Superior temporal gyrus (tissue), 1 donor: ENCODE measurements around the gene NEDD4.

Experiments
- DNase-seq: peaks from one replicate; pipeline ENCODE4 v3.0.0-alpha.2; 2016; ENCODE audit errors: extremely low spot score

Gene NEDD4

GRCh38 chr15:55784286-55784685 lies 209.1 kb downstream of the NEDD4 start:
- DNase-seq = no peak

DNA sequence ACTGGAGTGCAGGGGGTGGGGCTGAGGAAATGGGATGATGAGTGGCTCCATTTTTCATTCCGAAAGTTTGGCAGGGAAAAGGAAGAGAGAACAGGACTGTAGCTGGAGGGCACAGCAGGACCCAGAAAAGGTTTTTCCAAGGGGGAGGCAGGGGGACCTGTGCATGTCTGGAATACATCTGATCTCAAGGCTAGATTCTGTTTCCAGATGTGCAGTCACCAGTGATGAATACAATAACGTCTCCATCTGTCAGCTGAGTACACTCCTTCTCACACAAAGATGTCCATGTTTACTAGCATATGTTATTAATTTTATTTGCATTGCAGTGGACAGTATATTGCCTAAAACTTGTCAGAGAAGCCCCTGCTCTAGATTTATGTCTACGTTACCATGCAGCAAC lies 210.5 kb downstream of the NEDD4 start:
- no peak for DNase-seq

DNA sequence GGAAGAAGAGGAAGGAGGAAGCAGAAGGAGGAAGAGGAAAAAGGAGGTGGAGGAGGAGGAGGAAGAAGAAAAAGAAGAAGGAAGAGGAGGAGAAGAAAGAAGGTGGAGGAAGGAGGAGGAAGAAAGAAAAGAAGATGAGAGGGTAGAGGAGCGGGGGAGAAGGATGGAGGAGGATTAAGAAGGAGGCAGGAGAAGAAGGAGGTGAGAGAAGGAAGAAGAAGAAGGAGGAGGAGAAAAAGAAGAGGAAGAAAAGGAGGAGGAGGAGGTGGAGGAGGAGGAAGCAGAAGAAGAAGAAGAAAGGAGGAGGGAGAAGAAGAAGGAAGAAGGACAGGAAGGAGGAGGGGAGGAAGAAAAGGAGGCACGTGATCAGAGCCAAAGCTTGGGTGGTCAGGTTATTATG lies 213.1 kb downstream of the NEDD4 start:
- DNase-seq = no peak

- no peak for DNase-seq
Observed at GRCh38 chr15:55778932-55779331, 214.5 kb downstream of the NEDD4 start.
